Prostate gland (tissue), 1 donor: ENCODE data around the gene SEZ6L2.

Source experiments
- POLR2A ChIP-seq: fragments of 450-650 bp; IDR thresholded peaks from one replicate; pipeline ENCODE4 v1.6.1; 2016; ENCODE audit warnings: antibody characterized with exemption, mild to moderate bottlenecking
- POLR2AphosphoS5 ChIP-seq: sonication (generic); formaldehyde crosslinking; IDR thresholded peaks from one replicate; pipeline ENCODE4 v1.6.1; 2017; ENCODE audit warnings: antibody characterized with exemption

DNA sequence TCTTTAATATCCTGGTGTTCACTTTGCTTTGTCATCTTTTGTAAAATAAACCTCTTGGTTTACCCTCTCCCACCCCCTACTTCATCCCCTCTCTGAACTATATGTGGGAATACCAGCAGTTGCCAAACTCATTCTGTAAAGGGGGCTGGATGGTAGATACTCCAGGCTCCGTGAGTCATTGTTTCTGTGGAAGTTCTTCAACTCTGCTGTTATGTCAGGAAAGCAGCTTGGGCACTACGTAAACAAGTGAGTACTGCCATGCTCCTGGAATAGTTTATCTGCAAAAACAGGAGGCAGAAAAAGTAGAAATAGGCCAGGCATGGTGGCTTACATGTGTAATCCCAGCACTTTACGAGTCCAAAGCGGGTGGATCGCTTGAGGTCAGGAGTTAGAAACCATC lies 61.5 kb downstream of the SEZ6L2 start:
- TF ChIP-seq POLR2A = no peak
- no peak for TF ChIP-seq POLR2AphosphoS5
